Kidney (tissue), 14 donors: Measurements from ENCODE around the gene SMC5. TPM values are rescaled to one million over a fixed set of nuclear protein-coding genes. Genes with fewer than 3 reads are reported as not detected.
A peak's percentile ranks its signal among the peaks of the same experiment; 100 is the strongest.
"Not testable (repeated sequence)": the region's sequence is repeated elsewhere in the genome, so short reads cannot be mapped to it uniquely, and the experiment has no call there.

Source experiments
- DNase-seq, 5 donors: peaks; one replicate each; pipeline ENCODE4 v3.0.0-alpha.2; 2013 to 2020
- FAIRE-seq: peaks from 2 replicates; lab custom pipeline; 2012; peaks lifted over from hg19 to GRCh38; lab: Jason Lieb, UNC
- H3K27ac ChIP-seq, 2 donors: one replicate each; pipeline ENCODE4 v1.7.0; 2013; ENCODE audit warnings: low read depth in 2 of 2, low read length in 2 of 2, inconsistent platforms in 1 of 2
- H3K27me3 ChIP-seq: one replicate; pipeline ENCODE4 v1.7.1; 2013; ENCODE audit warnings: low read length, inconsistent platforms; ENCODE audit not compliant: control insufficient read depth, insufficient read depth
- H3K36me3 ChIP-seq, 3 donors: one replicate each; pipeline versions ENCODE4 v1.7.0 to v1.7.1; 2013; ENCODE audit warnings: low read length in 3 of 3, control low read depth in 1 of 3, inconsistent platforms in 1 of 3; ENCODE audit not compliant: insufficient read depth in 3 of 3, control insufficient read depth in 2 of 3
- H3K4me1 ChIP-seq, 3 donors: one replicate each; pipeline versions ENCODE4 v1.7.0 to v1.7.1; 2013; ENCODE audit warnings: low read length in 3 of 3, inconsistent platforms in 1 of 3, low read depth in 1 of 3; ENCODE audit not compliant: control insufficient read depth in 2 of 3, insufficient read depth in 2 of 3
- H3K4me3 ChIP-seq, 3 donors: one replicate each; pipeline versions ENCODE4 v1.7.0 to v1.8.1; 2013; ENCODE audit warnings: low read length in 3 of 3, control low read depth in 1 of 3, inconsistent platforms in 1 of 3
- H3K9ac ChIP-seq, 3 donors: one replicate each; pipeline versions ENCODE4 v1.7.0 to v1.7.1; 2013; ENCODE audit warnings: low read length in 3 of 3, control low read depth in 1 of 3, inconsistent platforms in 1 of 3
- H3K9me3 ChIP-seq, 3 donors: one replicate each; pipeline versions ENCODE4 v1.7.0 to v1.7.1; 2013; ENCODE audit warnings: low read length in 3 of 3, control low read depth in 1 of 3, inconsistent platforms in 1 of 3; ENCODE audit not compliant: control insufficient read depth in 2 of 3, insufficient read depth in 1 of 3
- CTCF ChIP-seq: IDR thresholded peaks from 3 replicates; pipeline ENCODE4 v1.5.1; 2012; ENCODE audit warnings: mild to moderate bottlenecking, moderate library complexity, borderline replicate concordance; ENCODE audit not compliant: insufficient read depth; ENCODE audit errors: extremely low read depth
- intact Hi-C: fragments of 100-400 bp; cut with DNase I; formaldehyde crosslinking; loops from one replicate; pipeline ENCODE4 v1.11.1; 2022
- polyA plus RNA-seq: library from polyadenylated mRNA; stranded (reverse); fragments of 350-450 nt; fragmentation: Illumina TruSeq; extraction: RNeasy Lipid Tissue Mini Kit (QIAGEN cat#74804); gene quantifications from one replicate; pipeline ENCODE4 v1.2.3, GENCODE V29; 2014; ENCODE audit warnings: low read depth, low replicate concordance; ENCODE audit not compliant: insufficient read depth
- total RNA-seq: library from RNA; stranded (reverse); fragmentation: NEBNext Ultra II Directional; extraction: Animal tissue kit (Norgen Biotek cat#: 25700); gene quantifications from one replicate; pipeline ENCODE4 v1.2.1, GENCODE V29; 2021
- donor health status: control.
- donor health status: control.
- donor health status: control.
- donor health status: control.
- donor health status: control.
- donor health status: DM: yes; HTN: yes; CAD: no.
- donor health status: Normal renal cell carcinoma (clear cell type).

Gene SMC5
- total and polyA plus RNA-seq, 2 donors from 2014 or later = 5.5 to 29.6 TPM

DNA sequence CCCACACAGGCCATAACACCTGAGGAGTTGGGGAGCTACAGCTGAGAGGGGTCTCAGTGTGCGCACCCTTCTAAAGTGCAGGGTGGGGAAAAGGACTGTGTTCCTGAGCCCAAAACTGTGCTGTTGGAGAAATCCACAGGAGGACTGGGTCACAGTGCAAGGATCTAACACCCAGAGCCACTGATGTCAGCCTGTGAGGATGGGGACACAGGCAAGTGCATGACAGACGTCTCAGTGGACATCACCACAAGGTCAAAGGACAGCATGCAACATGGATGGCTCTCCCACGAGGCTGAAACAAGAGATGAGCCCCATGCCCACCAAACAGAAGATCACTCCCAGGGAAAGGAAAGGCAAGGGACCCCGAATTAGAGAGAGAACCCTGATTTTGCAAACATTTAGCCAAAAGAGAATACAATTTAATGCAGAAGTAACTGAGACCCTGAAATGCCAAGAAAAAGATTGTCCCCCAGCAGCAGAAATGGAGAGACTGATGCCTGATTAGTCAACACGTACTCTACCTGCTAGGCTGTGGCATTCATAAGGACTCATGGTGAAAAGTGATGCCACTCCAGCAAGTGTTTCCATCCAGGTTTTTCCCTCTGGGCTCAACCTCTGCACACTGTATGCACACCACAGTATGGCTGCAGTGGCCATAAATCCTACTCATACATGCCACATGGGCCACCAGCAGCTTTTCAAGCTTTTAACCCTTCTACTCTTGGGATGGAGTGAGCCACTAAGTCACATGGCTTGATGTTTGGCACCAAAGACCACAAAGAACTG is 141.5 kb downstream of the SMC5 start:
- Histone ChIP-seq H3K9ac (no peak overlapping the region), H3K4me1 (peaks cover 0 to 51% (median 34%) of the 10 kb centered on the region in 3 donors), H3K36me3 (peaks cover 0 to 2% (median 0%) of the 10 kb centered on the region in 3 donors), H3K4me3 (no peak overlapping the region), H3K27ac (peak overlapping the region in 1 of 2 donors; percentile 39), H3K9me3 (no peaks in the 10 kb centered on the region), H3K27me3 (no peaks in the 10 kb centered on the region)
- FAIRE-seq = no peak
- DNase-seq = no peak
- no peak for TF ChIP-seq CTCF
- intact Hi-C loops = no loop called here

DNA sequence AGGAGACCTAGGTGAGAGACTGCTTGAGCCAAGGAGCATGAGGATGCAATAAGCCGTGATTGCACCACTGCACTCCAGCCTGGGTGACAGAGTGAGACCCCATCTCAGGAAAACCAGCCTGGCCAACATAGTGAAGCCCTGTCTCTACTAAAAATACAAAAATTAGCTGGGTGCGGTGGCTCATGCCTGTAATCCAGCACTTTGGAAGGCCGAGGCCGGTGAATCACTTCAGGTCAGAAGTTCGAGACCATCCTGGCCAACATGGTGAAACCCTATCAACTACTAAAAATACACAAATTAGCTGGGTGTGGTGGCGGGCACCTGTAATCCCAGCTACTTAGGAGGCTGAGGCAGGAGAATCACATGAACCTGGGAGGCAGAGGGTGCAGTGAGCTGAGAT is 142.5 kb downstream of the SMC5 start:
- H3K4me3 ChIP-seq, H3K36me3 ChIP-seq, H3K27me3 ChIP-seq, DNase-seq, intact Hi-C loops, H3K9me3 ChIP-seq, H3K27ac ChIP-seq, H3K9ac ChIP-seq, FAIRE-seq: not testable (repeated sequence)
- peaks cover 3 to 61% (median 41%) of the 10 kb centered on the region in 3 donors for H3K4me1 ChIP-seq

GRCh38 chr9:70402213-70402612 is 143.4 kb downstream of the SMC5 start:
- Histone ChIP-seq H3K4me1 (peaks cover 4 to 70% (median 48%) of the 10 kb centered on the region in 3 donors), H3K27ac (peak overlapping the region in 1 of 2 donors; percentile 8)

More at GRCh38 chr9:70402213-70402612, 143.4 kb downstream of the SMC5 start:
- FAIRE-seq = no peak
- Histone ChIP-seq H3K36me3 (peaks cover 0 to 2% (median 0%) of the 10 kb centered on the region in 3 donors), H3K9me3 (no peaks in the 10 kb centered on the region), H3K4me3 (no peak overlapping the region), H3K9ac (no peak overlapping the region), H3K27me3 (no peaks in the 10 kb centered on the region)
- intact Hi-C loops = no loop called here
- peak in 2 of 5 donors; percentile 47 to 77 for DNase-seq
- no peak for TF ChIP-seq CTCF
